K562 (cell line): Measurements from ENCODE around the gene EXOC4. TPM values are rescaled to one million over a fixed set of nuclear protein-coding genes. Genes with fewer than 3 reads are reported as not detected.
A peak's percentile ranks its signal among the peaks of the same experiment; 100 is the strongest.

Experiments
- ATAC-seq: fragments of 200-7000 bp; cut with Tn5 transposase; 3 replicates; pipeline ENCODE4 v1.9.1; 2020; ENCODE audit warnings: moderate library complexity
- BruUV-seq: library from RNA; stranded (reverse); fragments of 400-500 nt; replicated peaks from 2 replicates; lab custom pipeline; 2021; lab: Mats Ljungman, UMichigan
- CTCF ChIA-PET: fragments of 300-600 bp; formaldehyde crosslinking; extraction: SDS; loops from one replicate; lab custom pipeline; 2021; ENCODE audit warnings: low intra/inter-chr PET ratio; lab: Yijun Ruan, JAX
- POLR2A ChIA-PET: fragments of 300-600, 350-650 bp; sonication (Branson Sonifier 250); formaldehyde crosslinking; extraction: SDS; loops from one replicate; lab custom pipeline; 2021; ENCODE audit warnings: antibody characterized with exemption, inconsistent platforms; lab: Yijun Ruan, JAX
- DNase-seq, 4 experiments: peaks; one replicate each; pipeline versions ENCODE4 v3.0.0 to v3.0.0-alpha.2; 2011 to 2018; ENCODE audit warnings: low spot score in 3 of 4, mixed read lengths in 3 of 4; ENCODE audit errors: extremely low read depth in 1 of 4
- FAIRE-seq: peaks from 2 replicates; lab custom pipeline; 2011; peaks lifted over from hg19 to GRCh38; lab: Jason Lieb, UNC
- H2AFZ ChIP-seq: 2 replicates; pipeline ENCODE4 v1.6.0; 2011; ENCODE audit warnings: low read depth, low read length, control low read depth, inconsistent platforms
- H3K27ac ChIP-seq: fragments of 200-600 bp; 3 replicates; pipeline ENCODE4 v1.8.0; 2011; ENCODE audit warnings: low read depth, mild to moderate bottlenecking, control low read depth, inconsistent platforms, low read length, moderate library complexity, mixed read lengths; ENCODE audit errors: extremely low read depth
- H3K27me3 ChIP-seq, 2 experiments: fragments of 300-600 bp in 1 of 2; 2 replicates in 1 of 2; 3 replicates in 1 of 2; pipeline versions ENCODE4 v1.6.0 to v1.8.0; 2011; ENCODE audit warnings: inconsistent platforms in 2 of 2, low read length in 2 of 2, mild to moderate bottlenecking in 1 of 2, mixed read lengths in 1 of 2, moderate library complexity in 1 of 2; ENCODE audit not compliant: control insufficient read depth in 2 of 2, insufficient read depth in 2 of 2
- H3K36me3 ChIP-seq: fragments of 300-600 bp; 3 replicates; pipeline ENCODE4 v1.8.0; 2011; ENCODE audit warnings: mild to moderate bottlenecking, low read length, inconsistent platforms; ENCODE audit not compliant: control insufficient read depth, insufficient read depth
- H3K4me1 ChIP-seq, 2 experiments: fragments of 200-600 bp in 1 of 2; replicated peaks in 1 of 2; 2 replicates in 1 of 2; 3 replicates in 1 of 2; pipeline versions ENCODE4 v1.5.1 to v1.8.0; 2011; ENCODE audit warnings: inconsistent platforms in 2 of 2, low read length in 2 of 2, mild to moderate bottlenecking in 1 of 2, mixed read lengths in 1 of 2, moderate library complexity in 1 of 2; ENCODE audit not compliant: control insufficient read depth in 2 of 2, insufficient read depth in 2 of 2
- H3K4me2 ChIP-seq: 2 replicates; pipeline ENCODE4 v1.6.1; 2011; ENCODE audit warnings: low read length, control low read depth, inconsistent platforms, mixed read lengths; ENCODE audit not compliant: insufficient read depth
- H3K4me3 ChIP-seq: fragments of 200-600 bp; sonication (generic), shearing (Covaris generic); 2 replicates; pipeline ENCODE4 v1.5.1; 2016; ENCODE audit warnings: control low read depth, inconsistent platforms
- H3K79me2 ChIP-seq: fragments of 200-600 bp; 3 replicates; pipeline ENCODE4 v1.8.0; 2011; ENCODE audit warnings: low read length, inconsistent platforms; ENCODE audit not compliant: control insufficient read depth, insufficient read depth
- H3K9ac ChIP-seq, 2 experiments: 2 replicates each; pipeline versions ENCODE4 v1.6.0 to v1.6.1; 2011; ENCODE audit warnings: low read depth in 2 of 2, low read length in 2 of 2, control low read depth in 1 of 2, inconsistent platforms in 1 of 2, mild to moderate bottlenecking in 1 of 2, mixed read lengths in 1 of 2; ENCODE audit not compliant: insufficient read depth in 1 of 2
- H3K9me1 ChIP-seq: one replicate; pipeline ENCODE4 v1.6.0; 2011; ENCODE audit warnings: inconsistent platforms, mild to moderate bottlenecking, low read length, moderate library complexity; ENCODE audit not compliant: control insufficient read depth, insufficient read depth
- H3K9me3 ChIP-seq: replicated peaks from 2 replicates; pipeline ENCODE4 v1.5.1; 2011; ENCODE audit warnings: low read depth, low read length, inconsistent platforms; ENCODE audit not compliant: control insufficient read depth, insufficient read depth
- H4K20me1 ChIP-seq: replicated peaks from 2 replicates; pipeline ENCODE4 v1.6.1; 2011; ENCODE audit warnings: low read length, inconsistent platforms, mixed read lengths; ENCODE audit not compliant: control insufficient read depth, insufficient read depth
- HDAC3 ChIP-seq: fragments of 450-650 bp; IDR thresholded peaks from 2 replicates; pipeline ENCODE4 v1.6.1; 2018; ENCODE audit warnings: borderline replicate concordance, mild to moderate bottlenecking, moderate library complexity; ENCODE audit not compliant: partially characterized antibody
- SNRNP70 ChIP-seq: fragments of 200-400 bp; formaldehyde crosslinking; optimal IDR thresholded peaks from 2 replicates; pipeline ENCODE3; 2017; ENCODE audit warnings: low read depth, low read length
- ZNF395 ChIP-seq: fragments of 200-800 bp; sonication (Bioruptor generic); IDR thresholded peaks from 2 replicates; pipeline ENCODE4 v1.6.1; 2017; ENCODE audit warnings: missing genetic modification characterization, missing compliant biosample characterization
- ZNF512 ChIP-seq: IDR thresholded peaks from 2 replicates; pipeline ENCODE4 v1.6.1; 2016; ENCODE audit warnings: missing genetic modification characterization, missing compliant biosample characterization
- ZNF589 ChIP-seq: fragments of 200-800 bp; sonication (Bioruptor generic); IDR thresholded peaks from 2 replicates; pipeline ENCODE4 v1.6.1; 2016; ENCODE audit warnings: low read depth, missing genetic modification characterization, missing compliant biosample characterization
- ZNF699 ChIP-seq: fragments of 250-450 bp; sonication (Bioruptor Pico); IDR thresholded peaks from 2 replicates; pipeline ENCODE4 v1.8.0; 2021; ENCODE audit warnings: mild to moderate bottlenecking, moderate library complexity; ENCODE audit not compliant: insufficient replicate concordance
- in situ Hi-C: fragments of 300-500 bp; cut with MboI; formaldehyde crosslinking; loops from 4 replicates; pipeline ENCODE4 v1.15.0; 2018; ENCODE audit warnings: inconsistent platforms, mixed read lengths
- intact Hi-C: fragments of 100-400 bp; cut with micrococcal nuclease; formaldehyde crosslinking; loops from 2 replicates; pipeline ENCODE4 v1.14.2; 2022
- polyA plus RNA-seq, 8 experiments: library from polyadenylated mRNA; depleted of rRNA in 4 of 8; stranded (reverse) in 5 of 8; unstranded in 3 of 8; fragments of >200 nt; fragmentation: Nextera tagmentation in 2 of 8; fragmentation: Illumina TruSeq in 1 of 8; extraction: Ambion mirVana in 2 of 8; extraction: Trizol in 1 of 8; gene quantifications; 2 replicates each; pipeline versions ENCODE4 v1.2.1 to v1.2.3, GENCODE V29; 2011 to 2014; ENCODE audit warnings: inconsistent platforms in 1 of 8, missing spikeins in 1 of 8
- total RNA-seq, 7 experiments: library from RNA; depleted of rRNA in 6 of 7; stranded (reverse); fragments of >200 nt in 6 of 7; fragmentation: Illumina TruSeq in 2 of 7; extraction: Trizol in 2 of 7; gene quantifications; 2 replicates each; pipeline versions ENCODE4 v1.2.1 to v1.2.3, GENCODE V29; 2011 to 2021; ENCODE audit warnings: low replicate concordance in 1 of 7

The EXOC4 gene
- total and polyA plus RNA-seq, 9 of the 15 experiments (the other 6 are each of a cell fraction or from before 2014, with no cell fraction given), result 18.5 to 73.1 (median 46.6) TPM

DNA sequence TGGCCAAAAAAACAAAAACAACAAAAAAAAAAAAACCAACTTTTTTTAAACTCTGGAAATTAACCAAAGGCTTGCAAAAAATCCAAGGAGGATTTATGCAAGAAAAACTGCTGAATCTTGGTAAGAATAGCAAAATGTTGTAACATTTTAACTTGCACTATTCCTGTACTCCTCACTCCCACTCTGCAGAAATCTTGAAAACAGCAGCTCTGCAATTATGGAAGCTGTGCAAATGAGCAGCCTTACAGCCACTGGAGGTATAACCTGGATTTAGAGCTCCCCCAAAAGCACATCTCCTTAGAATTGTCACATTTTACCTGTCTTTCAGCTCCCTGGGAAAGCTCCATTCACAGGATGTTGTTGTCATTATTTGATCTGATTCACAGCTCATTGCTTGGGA, 832.4 kb downstream of the EXOC4 start:
- Histone ChIP-seq H3K36me3 (no peaks in the 10 kb centered on the region), H3K4me1 (peaks cover 7 to 31% of the 10 kb centered on the region in 2 experiments; a peak in 4 of 5 replicates), H2AFZ (no peak overlapping the region; the same call in 1 of the 2 replicates), H3K4me2 (no peak overlapping the region), H3K9me3 (peaks cover 10% of the 10 kb centered on the region), H3K27me3 (no peaks in the 10 kb centered on the region), H3K4me3 (no peak overlapping the region), H3K9me1 (no peaks in the 10 kb centered on the region), H3K79me2 (no peaks in the 10 kb centered on the region), H3K27ac (no peak overlapping the region), H3K9ac (no peak overlapping the region), H4K20me1 (no peaks in the 10 kb centered on the region)
- ATAC-seq (no peak), DNase-seq (no peak), FAIRE-seq (no peak)
- in situ Hi-C loops, result no loop called here
- BruUV-seq, result no TSS peak
- TF ChIP-seq ZNF512 (peak; percentile 33; the same call in 1 of the 2 replicates), ZNF699 (no peak), ZNF589 (CRISPR knock-in tag) (0 out of 2 replicates have a peak, but pooled peaks have one; percentile 4), HDAC3 (no peak), ZNF395 (0 out of 2 replicates have a peak, but pooled peaks have one; percentile 2), SNRNP70 (no peak)
- ChIA-PET POLR2A (interaction anchor here (0.6 to 1.8 kb wide), 2 partner anchors 13 to 461 kb away, joined by 4 to 6 read pairs; no protein-coding TSS in a partner anchor), CTCF (no interaction called here)
- intact Hi-C loops, result no loop called here
